ENCODE measurements around the gene PBX1. TPM values are rescaled to one million over a fixed set of nuclear protein-coding genes. Genes with fewer than 3 reads are reported as not detected.

PBX1 gene
- polyA plus RNA-seq, 1 donor (not counting 4 experiments of a cell fraction or from before 2014, with no cell fraction given), result 2.2 TPM

- no peak overlapping the region for H3K27ac ChIP-seq (ENCODE audit: control insufficient read depth, insufficient read depth, low read length)
- FAIRE-seq (no peak), DNase-seq (ENCODE audit: low read depth, low spot score) (no peak)
- no peaks in the 10 kb centered on the region for H3K9me3 ChIP-seq (ENCODE audit: control insufficient read depth, low read depth, low read length)
- no peak overlapping the region for H3K4me2 ChIP-seq (ENCODE audit: control insufficient read depth, extremely low read depth, insufficient read depth, low read depth, low read length)
- no peaks in the 10 kb centered on the region for H3K9me1 ChIP-seq (ENCODE audit: control insufficient read depth, extremely low read depth, insufficient read depth, low read length)
- H3K4me1 ChIP-seq (ENCODE audit: control insufficient read depth, extremely low read depth, insufficient read depth, low read length), result no peaks in the 10 kb centered on the region
- TF ChIP-seq CTCF (optimal IDR thresholded peaks at IDR 0.05 in 1 of 3, IDR thresholded peaks at IDR 0.05 in 1 of 3, conservative IDR thresholded peaks at IDR 0.05 in 1 of 3; ENCODE audit: extremely low read depth in 1 of 3, insufficient read depth in 2 of 3, low read length in 3 of 3) (no peak), EZH2 (IDR thresholded peaks at IDR 0.05; ENCODE audit: low read length) (no peak)
- H4K20me1 ChIP-seq (ENCODE audit: control insufficient read depth, extremely low read depth, insufficient read depth, low read length), result no peaks in the 10 kb centered on the region
- dilution Hi-C loops (cut with MboI; ENCODE audit: extremely low pct_ligation_motif_present, low sequenced_read_pairs), result no loop called here
- H3K27me3 ChIP-seq (ENCODE audit: control insufficient read depth, extremely low read depth, insufficient read depth, low read length), result no peaks in the 10 kb centered on the region
- no peaks in the 10 kb centered on the region for H3K79me2 ChIP-seq (ENCODE audit: control insufficient read depth, insufficient read depth, low read length)
- no peak overlapping the region for H3K4me3 ChIP-seq (ENCODE audit: control insufficient read depth in 2 of 3, extremely low read depth in 1 of 3, insufficient read depth in 2 of 3, low read depth in 1 of 3, low read length in 3 of 3)
- H3K9ac ChIP-seq (ENCODE audit: control insufficient read depth, extremely low read depth, insufficient read depth, low read length), result no peak overlapping the region
- no peak overlapping the region for H2AFZ ChIP-seq (ENCODE audit: control insufficient read depth, low read length)
- H3K36me3 ChIP-seq (ENCODE audit: control insufficient read depth in 2 of 2, extremely low read depth in 1 of 2, insufficient read depth in 2 of 2, low read length in 2 of 2), result no peaks in the 10 kb centered on the region
Measured at GRCh38 chr1:164821648-164822047, 262.7 kb downstream of the PBX1 start.

DNA sequence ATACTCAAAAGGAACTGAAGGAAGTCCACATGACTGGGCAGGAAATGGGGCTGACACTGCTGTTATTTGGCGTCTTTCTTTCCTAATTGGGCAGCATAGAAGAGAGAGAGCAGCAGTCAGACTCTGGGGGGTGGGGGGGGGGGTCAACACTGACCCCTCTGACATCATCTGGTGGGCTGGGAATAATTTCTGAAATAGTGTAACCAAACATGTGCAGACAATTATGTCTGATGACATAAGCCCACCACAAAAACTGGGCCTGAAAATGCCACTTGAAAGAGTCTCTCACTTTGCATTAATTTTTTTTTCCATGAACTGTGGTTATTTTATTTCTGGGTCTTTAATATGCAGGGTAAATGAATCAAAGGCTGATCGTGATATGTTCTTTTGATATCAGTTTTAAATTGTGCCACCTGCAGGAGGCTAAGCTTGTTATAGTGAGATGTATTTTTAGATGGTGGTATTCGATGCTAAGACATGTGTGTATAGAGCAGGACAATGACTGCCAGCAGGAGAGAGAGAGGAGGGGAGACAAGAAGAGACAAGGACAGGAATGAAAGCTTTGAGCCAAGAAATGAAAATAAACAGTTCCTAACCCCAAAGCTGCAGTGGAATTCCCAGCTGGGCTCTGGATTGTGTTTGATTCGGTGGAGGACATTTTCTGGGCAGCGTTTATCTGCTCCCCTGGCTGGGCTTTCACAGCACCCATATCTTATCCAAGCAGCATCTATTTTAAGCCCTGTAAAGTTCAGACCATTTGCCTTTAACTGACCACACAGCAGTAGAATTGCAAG is 264.7 kb downstream of the PBX1 start:
- Histone ChIP-seq H3K79me2 (ENCODE audit: control insufficient read depth, insufficient read depth, low read length) (no peaks in the 10 kb centered on the region), H2AFZ (ENCODE audit: control insufficient read depth, low read length) (no peak overlapping the region), H3K4me3 (ENCODE audit: control insufficient read depth in 2 of 3, extremely low read depth in 1 of 3, insufficient read depth in 2 of 3, low read depth in 1 of 3, low read length in 3 of 3) (no peak overlapping the region), H3K9me3 (ENCODE audit: control insufficient read depth, low read depth, low read length) (no peaks in the 10 kb centered on the region), H3K4me1 (ENCODE audit: control insufficient read depth, extremely low read depth, insufficient read depth, low read length) (no peaks in the 10 kb centered on the region), H3K27me3 (ENCODE audit: control insufficient read depth, extremely low read depth, insufficient read depth, low read length) (no peaks in the 10 kb centered on the region), H3K9me1 (ENCODE audit: control insufficient read depth, extremely low read depth, insufficient read depth, low read length) (no peaks in the 10 kb centered on the region), H3K27ac (ENCODE audit: control insufficient read depth, insufficient read depth, low read length) (no peak overlapping the region), H3K4me2 (ENCODE audit: control insufficient read depth, extremely low read depth, insufficient read depth, low read depth, low read length) (no peak overlapping the region), H4K20me1 (ENCODE audit: control insufficient read depth, extremely low read depth, insufficient read depth, low read length) (no peaks in the 10 kb centered on the region), H3K9ac (ENCODE audit: control insufficient read depth, extremely low read depth, insufficient read depth, low read length) (no peak overlapping the region), H3K36me3 (ENCODE audit: control insufficient read depth in 2 of 2, extremely low read depth in 1 of 2, insufficient read depth in 2 of 2, low read length in 2 of 2) (no peaks in the 10 kb centered on the region)
- no peak for TF ChIP-seq EZH2 (IDR thresholded peaks at IDR 0.05; ENCODE audit: low read length)
- no peak for TF ChIP-seq CTCF (optimal IDR thresholded peaks at IDR 0.05 in 1 of 3, IDR thresholded peaks at IDR 0.05 in 1 of 3, conservative IDR thresholded peaks at IDR 0.05 in 1 of 3; ENCODE audit: extremely low read depth in 1 of 3, insufficient read depth in 2 of 3, low read length in 3 of 3)
- no peak for FAIRE-seq
- dilution Hi-C loops (cut with MboI; ENCODE audit: extremely low pct_ligation_motif_present, low sequenced_read_pairs), result no loop called here
- no peak for DNase-seq (ENCODE audit: low read depth, low spot score)
